Gastroesophageal sphincter (tissue), 4 donors: Measurements from ENCODE around the gene TESMIN. TPM values are rescaled to one million over a fixed set of nuclear protein-coding genes. Genes with fewer than 3 reads are reported as not detected.

Experiments
- ATAC-seq: fragments of 150-250 bp; one replicate; pipeline ENCODE4 v1.9.1; 2016; ENCODE audit warnings: mild to moderate bottlenecking, moderate library complexity
- H3K27ac ChIP-seq, 4 donors: fragments of 200-600 bp; sonication (generic) in 3 of 4; 1 replicate in 3 of 4; 2 replicates in 1 of 4; pipeline ENCODE4 v1.5.1; 2016 to 2019
- H3K27me3 ChIP-seq: fragments of 200-600 bp; sonication (generic); one replicate; pipeline ENCODE4 v1.5.1; 2019
- H3K36me3 ChIP-seq, 2 donors: fragments of 200-600 bp; sonication (generic); one replicate each; pipeline ENCODE4 v1.5.1; 2019; ENCODE audit warnings: control low read depth in 1 of 2
- H3K4me1 ChIP-seq, 3 donors: fragments of 200-600 bp; sonication (generic); 1 replicate in 2 of 3; 2 replicates in 1 of 3; pipeline ENCODE4 v1.5.1; 2016 to 2019; ENCODE audit warnings: control low read depth in 2 of 3
- H3K4me3 ChIP-seq, 2 donors: fragments of 200-600 bp; sonication (generic); one replicate each; pipeline ENCODE4 v1.5.1; 2019; ENCODE audit warnings: mild to moderate bottlenecking in 1 of 2, moderate library complexity in 1 of 2
- H3K9me3 ChIP-seq, 3 donors: fragments of 200-600 bp; sonication (generic); one replicate each; pipeline ENCODE4 v1.5.1; 2017 to 2019; ENCODE audit warnings: control low read depth in 2 of 3
- EP300 ChIP-seq: sonication (generic); formaldehyde crosslinking; IDR thresholded peaks from one replicate; pipeline ENCODE4 v1.6.1; 2017; ENCODE audit warnings: antibody characterized with exemption, mild to moderate bottlenecking
- POLR2A ChIP-seq, 2 donors: fragments of 450-650 bp; IDR thresholded peaks; one replicate each; pipeline ENCODE4 v1.6.1; 2017; ENCODE audit warnings: antibody characterized with exemption in 2 of 2, mild to moderate bottlenecking in 2 of 2, moderate library complexity in 1 of 2
- POLR2AphosphoS5 ChIP-seq: sonication (generic); formaldehyde crosslinking; IDR thresholded peaks from one replicate; pipeline ENCODE4 v1.6.1; 2017; ENCODE audit warnings: antibody characterized with exemption
- WGBS, 2 donors: methylation state at CpG; one replicate each; pipeline ENCODE4 v1.1.5; 2018; ENCODE audit warnings: low coverage in 1 of 2; 5-methylcytosine and 5-hydroxymethylcytosine counted together
- total RNA-seq, 4 donors: library from RNA; depleted of rRNA; stranded (reverse); fragments of >200 nt; gene quantifications; one replicate each; pipeline ENCODE4 v1.1.0, GENCODE V29; 2016
- TF ChIP-seq, protein P1 (sequence below), 4 experiments: fragments of 200-600 bp in 2 of 4; fragments of 450-650 bp in 2 of 4; sonication (generic) in 1 of 4; IDR thresholded peaks; one replicate each; pipeline ENCODE4 v1.5.1; 2017 to 2019; ENCODE audit warnings: antibody characterized with exemption in 4 of 4, mild to moderate bottlenecking in 2 of 4, moderate library complexity in 2 of 4

The TESMIN gene
- total RNA-seq, 4 donors from 2014 or later: 0.12 to 0.54 (median 0.27) TPM; not detected in 1

- Histone ChIP-seq H3K4me3 (no peak overlapping the region), H3K36me3 (no peaks in the 10 kb centered on the region), H3K9me3 (peaks cover 0 to 14% (median 0%) of the 10 kb centered on the region in 3 donors), H3K4me1 (peaks cover 0 to 7% (median 5%) of the 10 kb centered on the region in 3 donors), H3K27me3 (peaks cover 33% of the 10 kb centered on the region), H3K27ac (no peak overlapping the region)
- no peak for ATAC-seq
- TF ChIP-seq, protein P1, sequence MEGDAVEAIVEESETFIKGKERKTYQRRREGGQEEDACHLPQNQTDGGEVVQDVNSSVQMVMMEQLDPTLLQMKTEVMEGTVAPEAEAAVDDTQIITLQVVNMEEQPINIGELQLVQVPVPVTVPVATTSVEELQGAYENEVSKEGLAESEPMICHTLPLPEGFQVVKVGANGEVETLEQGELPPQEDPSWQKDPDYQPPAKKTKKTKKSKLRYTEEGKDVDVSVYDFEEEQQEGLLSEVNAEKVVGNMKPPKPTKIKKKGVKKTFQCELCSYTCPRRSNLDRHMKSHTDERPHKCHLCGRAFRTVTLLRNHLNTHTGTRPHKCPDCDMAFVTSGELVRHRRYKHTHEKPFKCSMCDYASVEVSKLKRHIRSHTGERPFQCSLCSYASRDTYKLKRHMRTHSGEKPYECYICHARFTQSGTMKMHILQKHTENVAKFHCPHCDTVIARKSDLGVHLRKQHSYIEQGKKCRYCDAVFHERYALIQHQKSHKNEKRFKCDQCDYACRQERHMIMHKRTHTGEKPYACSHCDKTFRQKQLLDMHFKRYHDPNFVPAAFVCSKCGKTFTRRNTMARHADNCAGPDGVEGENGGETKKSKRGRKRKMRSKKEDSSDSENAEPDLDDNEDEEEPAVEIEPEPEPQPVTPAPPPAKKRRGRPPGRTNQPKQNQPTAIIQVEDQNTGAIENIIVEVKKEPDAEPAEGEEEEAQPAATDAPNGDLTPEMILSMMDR (IDR thresholded peaks at IDR 0.05): no peak
- no peak for TF ChIP-seq POLR2A (IDR thresholded peaks at IDR 0.05)
- TF ChIP-seq POLR2AphosphoS5: no peak
- no peak for TF ChIP-seq EP300
- 62% methylated on average over 5 of the region's 6 CpGs; no CpG with 5 or more reads in 1 of the 2 donors for WGBS, 2 donors
These were observed 77.9 kb downstream of the TESMIN start for GRCh38 chr11:68673306-68673945.

GRCh38 chr11:68670208-68670992, 80.9 kb downstream of the TESMIN start:
- no peak overlapping the region for H3K27ac ChIP-seq
- 53 to 80% methylated on average over 2 to 4 of the region's 33 CpGs for WGBS, 2 donors
- peaks cover 0 to 14% (median 0%) of the 10 kb centered on the region in 3 donors for H3K9me3 ChIP-seq
- H3K4me1 ChIP-seq: no peaks in the 10 kb centered on the region
- ATAC-seq: no peak
- peaks cover 36% of the 10 kb centered on the region for H3K27me3 ChIP-seq
- TF ChIP-seq, protein P1 (IDR thresholded peaks at IDR 0.05): no peak
- no peak for TF ChIP-seq POLR2A (IDR thresholded peaks at IDR 0.05)
- no peak for TF ChIP-seq POLR2AphosphoS5
- TF ChIP-seq EP300: no peak
- no peak overlapping the region for H3K4me3 ChIP-seq
- H3K36me3 ChIP-seq: no peaks in the 10 kb centered on the region

DNA sequence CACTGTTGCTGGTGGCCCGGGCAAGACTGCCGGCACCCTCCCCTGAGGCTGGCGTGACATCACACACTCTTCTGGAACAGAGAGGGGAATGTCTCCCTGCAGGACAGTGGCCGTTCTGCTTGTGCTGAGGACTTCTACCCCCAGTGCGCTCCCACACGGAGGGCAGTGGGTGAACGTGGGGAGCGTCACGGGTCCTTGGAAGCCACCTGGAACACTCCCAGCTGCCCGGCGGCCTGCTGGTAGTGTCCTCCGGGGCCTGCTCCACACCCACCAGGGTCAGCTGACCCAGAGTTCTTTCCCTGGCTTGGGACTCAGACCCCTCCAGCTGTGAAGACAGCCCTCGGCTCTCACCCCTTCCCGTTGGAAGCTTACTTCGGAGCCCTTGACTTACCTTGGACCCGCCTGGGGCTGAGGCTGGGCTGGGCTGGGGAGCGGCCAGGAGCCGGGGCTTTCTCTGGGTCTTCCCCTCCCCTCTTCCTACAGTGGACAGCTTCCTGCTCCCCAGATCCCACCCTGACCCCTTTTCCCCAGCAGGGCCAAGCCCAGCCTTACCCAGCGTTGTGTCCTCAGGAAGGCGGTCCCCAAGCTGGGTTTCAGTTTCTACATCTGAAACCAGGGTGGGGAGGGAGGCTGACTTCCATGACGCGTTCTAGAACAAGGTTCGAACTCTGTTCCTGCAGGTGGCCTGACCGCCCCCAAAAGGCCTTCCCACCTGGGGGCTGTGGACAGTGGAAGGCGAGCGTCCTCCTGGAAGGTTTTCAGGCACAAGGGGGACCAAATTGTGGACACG, 81.8 kb downstream of the TESMIN start:
- no peak for ATAC-seq
- Histone ChIP-seq H3K9me3 (peaks cover 0 to 14% (median 0%) of the 10 kb centered on the region in 3 donors), H3K27me3 (peaks cover 45% of the 10 kb centered on the region), H3K36me3 (no peaks in the 10 kb centered on the region), H3K4me3 (no peak overlapping the region), H3K27ac (no peak overlapping the region), H3K4me1 (no peaks in the 10 kb centered on the region)
- TF ChIP-seq POLR2A (IDR thresholded peaks at IDR 0.05) (no peak), POLR2AphosphoS5 (no peak), EP300 (no peak)
- TF ChIP-seq, protein P1 (IDR thresholded peaks at IDR 0.05): no peak
- 86 to 92% methylated on average over 2 to 5 of the region's 27 CpGs for WGBS, 2 donors

GRCh38 chr11:68667511-68668500, 83.5 kb downstream of the TESMIN start:
- no peak overlapping the region for H3K4me3 ChIP-seq
- H3K4me1 ChIP-seq: no peaks in the 10 kb centered on the region
- no peak for TF ChIP-seq POLR2AphosphoS5
- TF ChIP-seq, protein P1 (IDR thresholded peaks at IDR 0.05): no peak
- TF ChIP-seq POLR2A (IDR thresholded peaks at IDR 0.05): no peak
- TF ChIP-seq EP300: no peak
- no peak for ATAC-seq
- H3K36me3 ChIP-seq: no peaks in the 10 kb centered on the region
- no peak overlapping the region for H3K27ac ChIP-seq
- WGBS, 2 donors: 67 to 72% methylated on average over 6 to 8 of the region's 21 CpGs
- H3K9me3 ChIP-seq: peaks cover 0 to 4% (median 0%) of the 10 kb centered on the region in 3 donors
- peaks cover 49% of the 10 kb centered on the region for H3K27me3 ChIP-seq
